ENCODE measurements around the gene SLAMF6. TPM values are rescaled to one million over a fixed set of nuclear protein-coding genes. Genes with fewer than 3 reads are reported as not detected.

The SLAMF6 gene
- total RNA-seq, result not detected

GRCh38 chr1:160522622-160523345, at the start of gene SLAMF6:
TSS of gene SLAMF6 (minus strand) at chr1:160523255. CDS start at chr1:160523192, 63 bp downstream.

Other genes with a start within 250 kb of the SLAMF6 start
- 40.4 TPM for gene PEX19, start 238.1 kb downstream of the SLAMF6 start, total RNA-seq
- 163 TPM for gene COPA, start 180.0 kb downstream of the SLAMF6 start, total RNA-seq
- 41.1 TPM for gene NCSTN, start 179.9 kb downstream of the SLAMF6 start, total RNA-seq
- 0.23 TPM for gene NHLH1, start 156.2 kb downstream of the SLAMF6 start, total RNA-seq
- gene VANGL2, start 122.7 kb downstream of the SLAMF6 start, total RNA-seq, result 17.8 TPM
- 4.4 TPM for gene CD84, start 56.2 kb upstream of the SLAMF6 start, total RNA-seq
- gene SLAMF1, start 123.8 kb upstream of the SLAMF6 start, total RNA-seq, result not detected
- gene CD48, start 188.6 kb upstream of the SLAMF6 start, total RNA-seq, result 0.46 TPM
- gene SLAMF7, start 216.0 kb upstream of the SLAMF6 start, total RNA-seq, result not detected

Measured in diencephalon (tissue), 1 donor.